Endothelial cell of umbilical vein (primary cell): Measurements from ENCODE around the gene TGFBR3. TPM values are rescaled to one million over a fixed set of nuclear protein-coding genes. Genes with fewer than 3 reads are reported as not detected.

ENCODE experiments used
- BruUV-seq: library from RNA; stranded (reverse); fragments of 400-500 nt; replicated peaks from 2 replicates; lab custom pipeline; 2021; lab: Mats Ljungman, UMichigan
- CTCF ChIA-PET: fragments of 300-600, 350-600 bp; sonication (Branson Sonifier 250); formaldehyde crosslinking; loops from one replicate; lab custom pipeline; 2021; ENCODE audit warnings: antibody characterized with exemption, inconsistent platforms; lab: Charles Lee
- POLR2A ChIA-PET: fragments of 300-600, 350-600 bp; sonication (Branson Sonifier 250); formaldehyde crosslinking; loops from one replicate; lab custom pipeline; 2021; ENCODE audit warnings: antibody characterized with exemption, inconsistent platforms; lab: Charles Lee
- DNase-seq: peaks from one replicate; pipeline ENCODE4 v3.0.0-alpha.2; 2011; ENCODE audit warnings: low read depth, low spot score
- FAIRE-seq: peaks from 2 replicates; lab custom pipeline; 2011; peaks lifted over from hg19 to GRCh38; lab: Jason Lieb, UNC
- H2AFZ ChIP-seq: 2 replicates; pipeline ENCODE4 v1.6.0; 2012; ENCODE audit warnings: low read depth, low read length, control low read depth, inconsistent platforms
- H3K27ac ChIP-seq: 2 replicates; pipeline ENCODE4 v1.5.1; 2011; ENCODE audit warnings: low read depth, mild to moderate bottlenecking, control low read depth, low read length, moderate library complexity; ENCODE audit not compliant: insufficient read depth
- H3K27me3 ChIP-seq, 2 experiments: 2 replicates each; pipeline versions ENCODE4 v1.6.0 to v1.6.1; 2011; ENCODE audit warnings: low read length in 2 of 2, mixed read lengths in 1 of 2; ENCODE audit not compliant: control insufficient read depth in 2 of 2, insufficient read depth in 2 of 2
- H3K36me3 ChIP-seq, 2 experiments: 2 replicates in 1 of 2; 3 replicates in 1 of 2; pipeline ENCODE4 v1.5.1; 2011; ENCODE audit warnings: low read length in 2 of 2, mild to moderate bottlenecking in 1 of 2, moderate library complexity in 1 of 2; ENCODE audit not compliant: control insufficient read depth in 2 of 2, insufficient read depth in 2 of 2; ENCODE audit errors: extremely low read depth in 1 of 2
- H3K4me1 ChIP-seq: 3 replicates; pipeline ENCODE4 v1.5.1; 2011; ENCODE audit warnings: mild to moderate bottlenecking, low read length; ENCODE audit not compliant: control insufficient read depth, insufficient read depth; ENCODE audit errors: extremely low read depth
- H3K4me2 ChIP-seq: 2 replicates; pipeline ENCODE4 v1.6.1; 2011; ENCODE audit warnings: low read length, control low read depth, mixed read lengths; ENCODE audit not compliant: insufficient read depth
- H3K4me3 ChIP-seq, 3 experiments: fragments of 200-600 bp in 1 of 3; sonication (generic), shearing (Covaris generic) in 1 of 3; replicated peaks in 1 of 3; 2 replicates each; pipeline ENCODE4 v1.5.1; 2011 to 2016; ENCODE audit warnings: control low read depth in 3 of 3, low read length in 3 of 3, mild to moderate bottlenecking in 2 of 3, inconsistent platforms in 1 of 3, low read depth in 1 of 3, moderate library complexity in 1 of 3; ENCODE audit not compliant: insufficient read depth in 1 of 3
- H3K79me2 ChIP-seq: 2 replicates; pipeline ENCODE4 v1.6.0; 2012; ENCODE audit warnings: low read length, inconsistent platforms; ENCODE audit not compliant: control insufficient read depth, insufficient read depth
- H3K9ac ChIP-seq: replicated peaks from 2 replicates; pipeline ENCODE3; 2011; ENCODE audit warnings: low read length, control low read depth; ENCODE audit not compliant: insufficient read depth; ENCODE audit errors: extremely low read depth
- H3K9me1 ChIP-seq: replicated peaks from 3 replicates; pipeline ENCODE4 v1.6.0; 2011; ENCODE audit warnings: mild to moderate bottlenecking, low read length; ENCODE audit not compliant: control insufficient read depth, insufficient read depth; ENCODE audit errors: extremely low read depth
- H3K9me3 ChIP-seq: replicated peaks from 2 replicates; pipeline ENCODE4 v1.5.1; 2012; ENCODE audit warnings: low read length, inconsistent platforms; ENCODE audit not compliant: control insufficient read depth, insufficient read depth
- H4K20me1 ChIP-seq: replicated peaks from 2 replicates; pipeline ENCODE3; 2011; ENCODE audit warnings: mild to moderate bottlenecking, low read length; ENCODE audit not compliant: control insufficient read depth, insufficient read depth; ENCODE audit errors: extremely low read depth
- EZH2 ChIP-seq: IDR thresholded peaks from 2 replicates; pipeline ENCODE4 v1.6.1; 2012; ENCODE audit warnings: borderline replicate concordance, low read depth, mild to moderate bottlenecking, moderate library complexity, low read length, inconsistent platforms; ENCODE audit not compliant: severe bottlenecking
- FOS ChIP-seq: IDR thresholded peaks from 2 replicates; pipeline ENCODE4 v1.6.1; 2011; ENCODE audit warnings: mild to moderate bottlenecking, low read length, moderate library complexity, borderline replicate concordance; ENCODE audit not compliant: insufficient read depth
- GATA2 ChIP-seq: IDR thresholded peaks from 2 replicates; pipeline ENCODE4 v1.7.0; 2011; ENCODE audit warnings: low read depth, mild to moderate bottlenecking, moderate library complexity, mixed read lengths, low read length; ENCODE audit not compliant: insufficient read length, insufficient read depth
- JUN ChIP-seq: IDR thresholded peaks from 2 replicates; pipeline ENCODE4 v1.6.1; 2011; ENCODE audit warnings: borderline replicate concordance, low read depth; ENCODE audit not compliant: insufficient read length, insufficient read depth
- MYC ChIP-seq: IDR thresholded peaks from one replicate; pipeline ENCODE4 v1.6.1; 2011; ENCODE audit warnings: mild to moderate bottlenecking, low read depth, low read length
- POLR2A ChIP-seq: IDR thresholded peaks from 2 replicates; pipeline ENCODE4 v1.6.1; 2012; ENCODE audit warnings: low read depth, mild to moderate bottlenecking, control low read depth, low read length
- POLR2AphosphoS5 ChIP-seq: IDR thresholded peaks from 2 replicates; pipeline ENCODE4 v1.6.1; 2012; ENCODE audit warnings: low read depth, mild to moderate bottlenecking, control low read depth, low read length, moderate library complexity; ENCODE audit not compliant: insufficient read depth
- dilution Hi-C: fragments of 300-500 bp; cut with MboI; formaldehyde crosslinking; loops from one replicate; pipeline ENCODE4 v1.15.0; 2019; ENCODE audit warnings: low sequenced_read_pairs; ENCODE audit not compliant: extremely low pct_ligation_motif_present
- intact Hi-C: fragments of 100-400 bp; cut with micrococcal nuclease; formaldehyde crosslinking; loops from one replicate; pipeline ENCODE4 v1.10.0; 2022
- polyA plus RNA-seq, 4 experiments: library from polyadenylated mRNA; depleted of rRNA in 3 of 4; stranded (reverse) in 3 of 4; unstranded in 1 of 4; fragments of >200 nt; gene quantifications; 2 replicates each; pipeline versions ENCODE4 v1.2.1 to v1.2.3, GENCODE V29; 2011 to 2012; ENCODE audit warnings: missing spikeins in 1 of 4
- total RNA-seq: library from RNA; stranded (reverse); gene quantifications from 2 replicates; pipeline ENCODE4 v1.2.3, GENCODE V29; 2021
- TF ChIP-seq, protein P1 (sequence below): IDR thresholded peaks from 2 replicates; pipeline ENCODE4 v1.6.1; 2011; ENCODE audit not compliant: insufficient read depth, insufficient read length
- TF ChIP-seq, protein P2 (sequence below), 2 donors: IDR thresholded peaks; 1 replicate in 1 of 2; 2 replicates in 1 of 2; pipeline ENCODE4 v1.5.1; 2011; ENCODE audit warnings: low read length in 2 of 2, mild to moderate bottlenecking in 2 of 2, moderate library complexity in 2 of 2, control low read depth in 1 of 2, inconsistent platforms in 1 of 2, low read depth in 1 of 2; ENCODE audit not compliant: insufficient read depth in 1 of 2; ENCODE audit errors: extremely low read depth in 1 of 2

Gene TGFBR3
- total and polyA plus RNA-seq, 2 donors (not counting 3 experiments of a cell fraction or from before 2014, with no cell fraction given) = 8.0 to 13.4 TPM

DNA sequence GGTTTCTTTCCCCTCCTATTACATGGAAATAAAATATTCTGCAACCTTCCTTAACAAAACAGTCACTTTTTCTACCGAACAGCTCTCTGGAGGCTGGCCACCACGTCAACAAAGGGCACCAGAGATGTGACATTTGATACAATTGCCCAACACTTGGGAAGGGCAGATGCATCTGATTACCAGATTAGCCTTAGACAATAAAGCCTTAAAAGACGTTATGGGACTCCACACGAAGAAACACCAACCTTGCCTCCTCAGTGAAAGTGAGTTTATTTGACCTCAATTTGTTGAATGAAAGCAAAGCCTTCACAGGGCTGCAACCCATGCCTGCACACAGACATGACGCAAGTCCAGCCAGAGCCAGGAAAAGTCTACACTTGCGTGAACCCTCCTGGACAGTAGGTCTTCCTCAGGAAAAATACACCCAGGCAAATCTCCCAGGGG is 136.1 kb downstream of the TGFBR3 start:
- H3K27ac ChIP-seq = no peak overlapping the region
- H3K4me1 ChIP-seq = peaks cover 1% of the 10 kb centered on the region
- DNase-seq (no peak), FAIRE-seq (no peak)
- no peaks in the 10 kb centered on the region for H3K27me3 ChIP-seq
- dilution Hi-C loops (no loop called here), intact Hi-C loops (no loop called here)
- ChIA-PET POLR2A (no interaction called here), CTCF (interaction anchor here (1.7 kb wide), 1 partner anchor 237 kb away, joined by 3 read pairs; no protein-coding TSS in a partner anchor)
- no peaks in the 10 kb centered on the region for H3K9me3 ChIP-seq
- TF ChIP-seq GATA2 (no peak), POLR2A (no peak), EZH2 (no peak), JUN (no peak), POLR2AphosphoS5 (no peak), FOS (no peak), MYC (no peak)
- TF ChIP-seq, protein P1, sequence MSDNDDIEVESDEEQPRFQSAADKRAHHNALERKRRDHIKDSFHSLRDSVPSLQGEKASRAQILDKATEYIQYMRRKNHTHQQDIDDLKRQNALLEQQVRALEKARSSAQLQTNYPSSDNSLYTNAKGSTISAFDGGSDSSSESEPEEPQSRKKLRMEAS = no peak
- TF ChIP-seq, protein P2, sequence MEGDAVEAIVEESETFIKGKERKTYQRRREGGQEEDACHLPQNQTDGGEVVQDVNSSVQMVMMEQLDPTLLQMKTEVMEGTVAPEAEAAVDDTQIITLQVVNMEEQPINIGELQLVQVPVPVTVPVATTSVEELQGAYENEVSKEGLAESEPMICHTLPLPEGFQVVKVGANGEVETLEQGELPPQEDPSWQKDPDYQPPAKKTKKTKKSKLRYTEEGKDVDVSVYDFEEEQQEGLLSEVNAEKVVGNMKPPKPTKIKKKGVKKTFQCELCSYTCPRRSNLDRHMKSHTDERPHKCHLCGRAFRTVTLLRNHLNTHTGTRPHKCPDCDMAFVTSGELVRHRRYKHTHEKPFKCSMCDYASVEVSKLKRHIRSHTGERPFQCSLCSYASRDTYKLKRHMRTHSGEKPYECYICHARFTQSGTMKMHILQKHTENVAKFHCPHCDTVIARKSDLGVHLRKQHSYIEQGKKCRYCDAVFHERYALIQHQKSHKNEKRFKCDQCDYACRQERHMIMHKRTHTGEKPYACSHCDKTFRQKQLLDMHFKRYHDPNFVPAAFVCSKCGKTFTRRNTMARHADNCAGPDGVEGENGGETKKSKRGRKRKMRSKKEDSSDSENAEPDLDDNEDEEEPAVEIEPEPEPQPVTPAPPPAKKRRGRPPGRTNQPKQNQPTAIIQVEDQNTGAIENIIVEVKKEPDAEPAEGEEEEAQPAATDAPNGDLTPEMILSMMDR (IDR thresholded peaks at IDR 0.05; ENCODE audit: extremely low read depth in 1 of 2, insufficient read depth in 1 of 2, low read depth in 1 of 2, low read length in 2 of 2) = no peak
- no peak overlapping the region for H3K9ac ChIP-seq
- BruUV-seq = no TSS peak
- no peak overlapping the region for H3K4me2 ChIP-seq
- no peak overlapping the region for H3K4me3 ChIP-seq
- no peaks in the 10 kb centered on the region for H4K20me1 ChIP-seq
- H3K9me1 ChIP-seq = no peaks in the 10 kb centered on the region
- no peaks in the 10 kb centered on the region for H3K36me3 ChIP-seq
- H3K79me2 ChIP-seq = no peaks in the 10 kb centered on the region
- H2AFZ ChIP-seq = no peak overlapping the region
